Thoracic aorta (tissue), 2 donors: ENCODE results near the gene CLSTN2. TPM values are rescaled to one million over a fixed set of nuclear protein-coding genes. Genes with fewer than 3 reads are reported as not detected.

ENCODE experiments used
- ATAC-seq: fragments of 150-250 bp; one replicate; pipeline ENCODE4 v1.8.0; 2017; ENCODE audit warnings: low read depth; ENCODE audit not compliant: insufficient number of reproducible peaks, low FRiP score
- DNase-seq: peaks from one replicate; pipeline ENCODE4 v3.0.0-alpha.2; 2020; ENCODE audit warnings: low spot score
- H3K27ac ChIP-seq, 2 donors: fragments of 200-600 bp; sonication (generic); 1 replicate in 1 of 2; 2 replicates in 1 of 2; pipeline ENCODE4 v1.5.1; 2016; ENCODE audit warnings: mild to moderate bottlenecking in 2 of 2, moderate library complexity in 2 of 2
- H3K27me3 ChIP-seq: fragments of 200-600 bp; sonication (generic); replicated peaks from 2 replicates; pipeline ENCODE4 v1.6.0; 2016; ENCODE audit warnings: mild to moderate bottlenecking; ENCODE audit not compliant: insufficient read depth
- H3K36me3 ChIP-seq: fragments of 200-600 bp; sonication (generic); one replicate; pipeline ENCODE4 v1.5.1; 2016
- H3K4me1 ChIP-seq, 2 donors: fragments of 200-600 bp; sonication (generic); 1 replicate in 1 of 2; 2 replicates in 1 of 2; pipeline versions ENCODE4 v1.5.1 to v1.6.0; 2016; ENCODE audit warnings: low read depth in 2 of 2, mild to moderate bottlenecking in 1 of 2; ENCODE audit not compliant: control insufficient read depth in 1 of 2
- H3K4me3 ChIP-seq: fragments of 200-600 bp; sonication (generic); 2 replicates; pipeline ENCODE4 v1.5.1; 2016; ENCODE audit warnings: mild to moderate bottlenecking
- H3K9me3 ChIP-seq: fragments of 200-600 bp; sonication (generic); 2 replicates; pipeline ENCODE4 v1.5.1; 2016
- total RNA-seq, 2 donors: library from RNA; depleted of rRNA; stranded (reverse); fragments of >200 nt; gene quantifications; one replicate each; pipeline versions ENCODE4 v1.1.0 to v1.2.3, GENCODE V29; 2016
- TF ChIP-seq, protein P1 (sequence below): fragments of 200-600 bp; sonication (generic); IDR thresholded peaks from one replicate; pipeline ENCODE4 v1.5.1; 2019; ENCODE audit warnings: antibody characterized with exemption

Gene CLSTN2
- total RNA-seq, 2 donors from 2014 or later: 7.6 to 15.7 TPM

GRCh38 chr3:140378571-140379340 is 443.8 kb downstream of the CLSTN2 start:
- Histone ChIP-seq H3K4me3 (no peak overlapping the region), H3K36me3 (no peaks in the 10 kb centered on the region), H3K27me3 (no peaks in the 10 kb centered on the region), H3K27ac (no peak overlapping the region), H3K9me3 (no peaks in the 10 kb centered on the region), H3K4me1 (no peaks in the 10 kb centered on the region)
- TF ChIP-seq, protein P1, sequence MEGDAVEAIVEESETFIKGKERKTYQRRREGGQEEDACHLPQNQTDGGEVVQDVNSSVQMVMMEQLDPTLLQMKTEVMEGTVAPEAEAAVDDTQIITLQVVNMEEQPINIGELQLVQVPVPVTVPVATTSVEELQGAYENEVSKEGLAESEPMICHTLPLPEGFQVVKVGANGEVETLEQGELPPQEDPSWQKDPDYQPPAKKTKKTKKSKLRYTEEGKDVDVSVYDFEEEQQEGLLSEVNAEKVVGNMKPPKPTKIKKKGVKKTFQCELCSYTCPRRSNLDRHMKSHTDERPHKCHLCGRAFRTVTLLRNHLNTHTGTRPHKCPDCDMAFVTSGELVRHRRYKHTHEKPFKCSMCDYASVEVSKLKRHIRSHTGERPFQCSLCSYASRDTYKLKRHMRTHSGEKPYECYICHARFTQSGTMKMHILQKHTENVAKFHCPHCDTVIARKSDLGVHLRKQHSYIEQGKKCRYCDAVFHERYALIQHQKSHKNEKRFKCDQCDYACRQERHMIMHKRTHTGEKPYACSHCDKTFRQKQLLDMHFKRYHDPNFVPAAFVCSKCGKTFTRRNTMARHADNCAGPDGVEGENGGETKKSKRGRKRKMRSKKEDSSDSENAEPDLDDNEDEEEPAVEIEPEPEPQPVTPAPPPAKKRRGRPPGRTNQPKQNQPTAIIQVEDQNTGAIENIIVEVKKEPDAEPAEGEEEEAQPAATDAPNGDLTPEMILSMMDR: no peak
- ATAC-seq: no peak
- DNase-seq: no peak

DNA sequence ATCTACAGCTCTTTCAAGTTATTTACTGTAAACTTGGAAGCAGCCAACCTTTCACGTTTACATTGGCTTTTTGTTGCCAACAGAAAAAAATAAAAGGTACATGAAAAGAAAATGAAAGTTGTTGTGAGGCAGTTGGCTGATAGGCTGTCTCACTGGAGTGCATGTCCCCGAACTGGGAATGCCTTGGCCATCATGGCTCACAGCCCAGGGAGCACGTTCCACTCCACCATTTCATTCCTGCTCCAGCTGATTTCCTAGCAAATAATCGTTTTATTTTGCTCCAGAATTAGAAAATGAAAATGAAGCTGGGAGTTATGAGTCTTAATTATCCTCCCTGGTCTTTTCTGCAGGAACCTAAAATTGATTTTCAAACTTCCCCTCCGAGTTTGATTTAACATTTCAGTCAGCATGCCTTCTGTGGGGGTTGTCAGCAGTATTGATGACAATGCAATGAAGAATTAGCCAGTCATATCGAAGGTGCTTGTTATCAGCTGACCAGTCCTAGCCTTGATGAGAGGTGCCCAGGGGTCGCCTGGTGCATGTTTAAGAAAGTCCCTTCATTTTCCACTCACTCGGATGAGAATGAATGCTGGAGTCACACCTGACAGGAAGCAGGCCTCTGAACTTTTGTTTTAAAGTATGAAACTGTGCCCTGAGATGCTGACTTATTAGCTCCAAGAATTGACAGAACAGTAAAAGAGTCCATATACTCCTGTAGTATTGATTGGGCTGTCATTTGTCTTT is 449.2 kb downstream of the CLSTN2 start:
- DNase-seq (no peak), ATAC-seq (no peak)
- Histone ChIP-seq H3K27me3 (no peaks in the 10 kb centered on the region), H3K9me3 (no peaks in the 10 kb centered on the region), H3K4me1 (no peaks in the 10 kb centered on the region), H3K4me3 (no peak overlapping the region), H3K27ac (no peak overlapping the region), H3K36me3 (no peaks in the 10 kb centered on the region)
- TF ChIP-seq, protein P1: no peak

GRCh38 chr3:140384876-140385275 is 449.9 kb downstream of the CLSTN2 start:
- TF ChIP-seq, protein P1: no peak
- Histone ChIP-seq H3K9me3 (no peaks in the 10 kb centered on the region), H3K27ac (no peak overlapping the region), H3K36me3 (no peaks in the 10 kb centered on the region), H3K4me3 (no peak overlapping the region), H3K27me3 (no peaks in the 10 kb centered on the region), H3K4me1 (no peaks in the 10 kb centered on the region)
- no peak for DNase-seq
- no peak for ATAC-seq

DNA sequence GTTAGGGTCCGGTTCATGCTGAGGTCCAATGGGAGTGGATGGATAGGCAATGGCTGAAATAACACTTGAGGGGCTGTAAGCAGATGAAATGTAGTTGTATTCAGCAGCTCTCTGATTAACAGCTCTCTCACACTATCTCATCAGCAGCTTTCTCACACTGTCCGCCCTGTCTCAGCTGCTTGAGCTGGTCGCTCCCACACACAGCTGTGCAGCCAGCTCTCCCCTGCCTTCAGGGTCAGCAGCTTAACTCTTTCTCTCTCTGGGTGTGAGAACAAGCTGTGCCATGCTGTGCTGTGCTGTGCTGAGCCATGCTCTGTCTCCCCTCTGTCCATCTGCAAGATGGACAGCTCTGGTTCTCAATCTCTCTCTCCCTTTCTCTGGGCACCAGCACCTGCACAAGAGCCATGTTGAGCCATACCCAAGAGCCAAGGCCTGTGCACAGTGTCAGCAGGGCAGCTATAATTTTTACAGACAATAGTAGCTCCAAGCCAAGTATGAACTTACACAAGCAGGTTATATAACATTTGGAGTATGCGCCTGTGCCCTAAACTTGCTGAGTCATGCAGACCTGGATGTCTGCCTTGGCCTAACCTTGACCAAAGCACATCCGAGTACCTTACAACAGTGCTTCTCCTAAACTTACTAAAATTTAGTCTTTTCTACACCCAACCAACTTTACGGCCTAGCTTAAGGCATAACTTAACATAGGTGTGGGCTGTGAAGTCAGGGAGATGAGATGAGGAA is 451.5 kb downstream of the CLSTN2 start:
- H3K36me3 ChIP-seq: no peaks in the 10 kb centered on the region
- ATAC-seq (no peak), DNase-seq (no peak)
- H3K27ac ChIP-seq: no peak overlapping the region
- no peaks in the 10 kb centered on the region for H3K9me3 ChIP-seq
- no peak overlapping the region for H3K4me3 ChIP-seq
- no peaks in the 10 kb centered on the region for H3K4me1 ChIP-seq
- TF ChIP-seq, protein P1: no peak
- H3K27me3 ChIP-seq: no peaks in the 10 kb centered on the region

GRCh38 chr3:140387244-140387643 is 452.3 kb downstream of the CLSTN2 start:
- TF ChIP-seq, protein P1: no peak

More at GRCh38 chr3:140387244-140387643, 452.3 kb downstream of the CLSTN2 start:
- Histone ChIP-seq H3K4me1 (no peaks in the 10 kb centered on the region), H3K36me3 (no peaks in the 10 kb centered on the region), H3K4me3 (no peak overlapping the region), H3K9me3 (no peaks in the 10 kb centered on the region), H3K27ac (no peak overlapping the region), H3K27me3 (no peaks in the 10 kb centered on the region)
- DNase-seq (no peak), ATAC-seq (no peak)
